GM23338 (cell line): ENCODE data around the gene CCDC85B. TPM values are rescaled to one million over a fixed set of nuclear protein-coding genes. Genes with fewer than 3 reads are reported as not detected.

ENCODE experiments used
- ATAC-seq: fragments of 200-7000 bp; cut with Tn5 transposase; 3 replicates; pipeline ENCODE4 v1.9.1; 2020
- DNase-seq: peaks from one replicate; pipeline ENCODE4 v3.0.0-alpha.2; 2015; ENCODE audit warnings: low spot score
- H2AFZ ChIP-seq: fragments of 200-600 bp; sonication (generic); 2 replicates; pipeline ENCODE4 v1.8.0; 2016; ENCODE audit warnings: antibody characterized with exemption, mild to moderate bottlenecking, moderate library complexity
- H3F3A ChIP-seq: fragments of 200-600 bp; sonication (generic); replicated peaks from 2 replicates; pipeline ENCODE4 v1.8.0; 2017; ENCODE audit warnings: antibody characterized with exemption, mixed run types, low read depth
- H3K27ac ChIP-seq: fragments of 200-600 bp; sonication (generic); 2 replicates; pipeline ENCODE4 v1.6.1; 2016; ENCODE audit warnings: low read depth
- H3K27me3 ChIP-seq: fragments of 200-600 bp; sonication (generic); 2 replicates; pipeline ENCODE4 v1.8.0; 2016; ENCODE audit warnings: mild to moderate bottlenecking, mixed run types, moderate library complexity; ENCODE audit not compliant: insufficient read depth
- H3K36me3 ChIP-seq: fragments of 200-600 bp; sonication (generic); 2 replicates; pipeline ENCODE4 v1.8.0; 2016; ENCODE audit warnings: mild to moderate bottlenecking; ENCODE audit not compliant: insufficient read depth
- H3K4me1 ChIP-seq: fragments of 200-600 bp; sonication (generic); 2 replicates; pipeline ENCODE4 v1.8.0; 2016; ENCODE audit warnings: mild to moderate bottlenecking, moderate library complexity; ENCODE audit not compliant: insufficient read depth
- H3K4me2 ChIP-seq: fragments of 200-600 bp; sonication (generic); 2 replicates; pipeline ENCODE4 v1.7.1; 2017; ENCODE audit warnings: mixed run types
- H3K4me3 ChIP-seq: fragments of 200-600 bp; sonication (generic); 2 replicates; pipeline ENCODE4 v1.6.1; 2016; ENCODE audit warnings: mixed run types
- H3K79me2 ChIP-seq: fragments of 200-600 bp; sonication (generic); replicated peaks from 2 replicates; pipeline ENCODE4 v1.8.0; 2017; ENCODE audit warnings: mild to moderate bottlenecking; ENCODE audit not compliant: insufficient read depth
- H3K9me2 ChIP-seq: fragments of 200-600 bp; sonication (generic); 2 replicates; pipeline ENCODE4 v1.8.0; 2017; ENCODE audit not compliant: insufficient read depth
- H4K20me1 ChIP-seq: fragments of 200-600 bp; sonication (generic); replicated peaks from 2 replicates; pipeline ENCODE4 v1.8.0; 2017; ENCODE audit warnings: mild to moderate bottlenecking; ENCODE audit not compliant: insufficient read depth
- H3K27ac Mint-ChIP-seq: 2 replicates; pipeline ENCODE4 v1.8.0; 2020; ENCODE audit warnings: inconsistent platforms, mild to moderate bottlenecking, moderate library complexity, mixed read lengths
- H3K27me3 Mint-ChIP-seq: 3 replicates; pipeline ENCODE4 v1.8.0; 2022; ENCODE audit warnings: low read depth, mild to moderate bottlenecking, moderate library complexity, mixed read lengths, inconsistent platforms; ENCODE audit not compliant: insufficient read depth, poor library complexity
- H3K36me3 Mint-ChIP-seq: 3 replicates; pipeline ENCODE4 v1.8.0; 2021; ENCODE audit warnings: low read depth, mild to moderate bottlenecking, inconsistent platforms, moderate library complexity, mixed read lengths
- H3K4me1 Mint-ChIP-seq: 3 replicates; pipeline ENCODE4 v1.8.0; 2020; ENCODE audit warnings: mild to moderate bottlenecking, inconsistent platforms, mixed read lengths
- H3K4me3 Mint-ChIP-seq: 3 replicates; pipeline ENCODE4 v1.8.0; 2021; ENCODE audit warnings: moderate library complexity, mild to moderate bottlenecking, inconsistent platforms, mixed read lengths
- H3K9me3 Mint-ChIP-seq: 3 replicates; pipeline ENCODE4 v1.8.0; 2020; ENCODE audit warnings: moderate library complexity, mild to moderate bottlenecking, inconsistent platforms, mixed read lengths
- CREB1 ChIP-seq: fragments of 250-450 bp; sonication (Bioruptor Pico); IDR thresholded peaks from 2 replicates; pipeline ENCODE4 v1.5.0; 2020; ENCODE audit warnings: low read depth, mild to moderate bottlenecking, moderate library complexity
- CTCF ChIP-seq, 2 experiments: fragments of 200-600 bp in 1 of 2; sonication (generic) in 1 of 2; conservative IDR thresholded peaks; 2 replicates each; pipeline versions ENCODE4 v1.5.1 to v1.6.1; 2016 to 2017; ENCODE audit warnings: antibody characterized with exemption in 2 of 2, low read depth in 2 of 2, mild to moderate bottlenecking in 2 of 2, moderate library complexity in 1 of 2
- EZH2 ChIP-seq: fragments of 200-600 bp; sonication (generic); IDR thresholded peaks from one replicate; pipeline ENCODE4 v1.8.0; 2017; ENCODE audit warnings: antibody characterized with exemption, mild to moderate bottlenecking, low read depth; ENCODE audit not compliant: unreplicated experiment
- EZH2phosphoT487 ChIP-seq: fragments of 200-600 bp; sonication (generic); IDR thresholded peaks from one replicate; pipeline ENCODE4 v1.8.1; 2018; ENCODE audit warnings: antibody characterized with exemption; ENCODE audit not compliant: unreplicated experiment
- JUNB ChIP-seq: IDR thresholded peaks from one replicate; pipeline ENCODE4 v1.6.1; 2016; ENCODE audit warnings: antibody characterized with exemption; ENCODE audit not compliant: unreplicated experiment
- NANOG ChIP-seq: IDR thresholded peaks from 2 replicates; pipeline ENCODE4 v1.6.1; 2016; ENCODE audit warnings: antibody characterized with exemption, borderline replicate concordance
- POLR2AphosphoS5 ChIP-seq: IDR thresholded peaks from 2 replicates; pipeline ENCODE4 v1.6.1; 2016; ENCODE audit warnings: antibody characterized with exemption, low read depth
- REST ChIP-seq: IDR thresholded peaks from one replicate; pipeline ENCODE4 v1.6.1; 2018; ENCODE audit warnings: antibody characterized with exemption; ENCODE audit not compliant: unreplicated experiment
- STAT1 ChIP-seq: IDR thresholded peaks from one replicate; pipeline ENCODE4 v1.6.1; 2016; ENCODE audit warnings: antibody characterized with exemption; ENCODE audit not compliant: unreplicated experiment
- ZNF114 ChIP-seq: fragments of 250-450 bp; sonication (Bioruptor Pico); IDR thresholded peaks from 2 replicates; pipeline ENCODE4 v1.5.0; 2020; ENCODE audit warnings: mild to moderate bottlenecking, moderate library complexity
- ZNF331 ChIP-seq: fragments of 250-450 bp; sonication (Bioruptor Pico); IDR thresholded peaks from 2 replicates; pipeline ENCODE4 v1.5.0; 2020; ENCODE audit warnings: low read depth, mild to moderate bottlenecking, moderate library complexity
- polyA plus RNA-seq: library from polyadenylated mRNA; unstranded; fragments of >200 nt; fragmentation: Nextera tagmentation; extraction: Ambion mirVana; gene quantifications from 2 replicates; pipeline ENCODE4 v1.2.1, GENCODE V29; 2016
- total RNA-seq: library from RNA; depleted of rRNA; stranded (reverse); fragments of >200 nt; shearing (Covaris generic); gene quantifications from 2 replicates; pipeline ENCODE4 v1.2.3, GENCODE V29; 2014
- TF ChIP-seq, protein P1 (sequence below): IDR thresholded peaks from 2 replicates; pipeline ENCODE4 v1.6.1; 2016; ENCODE audit warnings: antibody characterized with exemption
- TF ChIP-seq, protein P2 (sequence below): fragments of 250-450 bp; sonication (Bioruptor Pico); IDR thresholded peaks from 2 replicates; pipeline ENCODE4 v1.5.0; 2020; ENCODE audit warnings: mild to moderate bottlenecking, moderate library complexity

CCDC85B gene
- total and polyA plus RNA-seq, 2 experiments from 2014 or later, result 54.5 to 66.3 TPM

DNA sequence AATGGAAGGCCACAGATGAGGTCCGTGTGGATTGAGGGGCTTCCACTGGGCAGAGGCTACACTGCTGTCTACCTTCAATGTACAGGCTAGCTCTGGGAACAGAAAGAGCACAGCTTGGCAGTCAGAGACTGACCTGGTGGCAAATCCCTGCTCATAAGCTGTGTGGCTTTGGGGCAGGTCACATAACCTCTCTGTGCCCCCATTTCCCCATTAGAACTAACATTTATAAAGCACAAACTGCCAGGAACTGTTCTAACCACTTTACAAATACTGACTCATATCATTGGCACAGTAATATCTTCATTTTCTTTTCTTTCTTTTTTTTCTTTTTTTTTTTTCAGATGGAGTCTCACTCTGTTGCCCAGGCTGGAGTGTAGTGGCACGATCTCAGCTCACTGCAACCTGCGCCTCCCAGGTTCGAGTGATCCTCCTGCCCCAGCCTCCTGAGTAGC, 6.6 kb downstream of the CCDC85B start:
- peaks cover 2% of the 10 kb centered on the region; the same call in 1 of the 3 replicates for H3K9me3 Mint-ChIP-seq
- H3K36me3 ChIP-seq, result no peaks in the 10 kb centered on the region
- no peak overlapping the region for H2AFZ ChIP-seq
- peaks cover 16% of the 10 kb centered on the region for H3K4me1 ChIP-seq
- H3K36me3 Mint-ChIP-seq, result peaks cover 9% of the 10 kb centered on the region
- no peak overlapping the region for H3K4me2 ChIP-seq
- H3K27ac ChIP-seq, result no peak overlapping the region
- peaks cover 19% of the 10 kb centered on the region for H3K4me1 Mint-ChIP-seq
- peaks cover 22% of the 10 kb centered on the region for H3F3A ChIP-seq
- H3K27me3 Mint-ChIP-seq, result peaks cover 49% of the 10 kb centered on the region
- peaks cover 39% of the 10 kb centered on the region for H3K27me3 ChIP-seq
- no peaks in the 10 kb centered on the region for H3K9me2 ChIP-seq
- H3K4me3 Mint-ChIP-seq, result no peak overlapping the region
- H3K4me3 ChIP-seq, result no peak overlapping the region
- no peak overlapping the region for H3K27ac Mint-ChIP-seq
- ATAC-seq (no peak), DNase-seq (no peak)
- peaks cover 4% of the 10 kb centered on the region for H4K20me1 ChIP-seq
- H3K79me2 ChIP-seq, result peaks cover 1% of the 10 kb centered on the region
- no peak for TF ChIP-seq ZNF114 (CRISPR knock-in tag)
- TF ChIP-seq ZNF331, result no peak
- TF ChIP-seq REST, result no peak
- TF ChIP-seq CTCF (conservative IDR thresholded peaks at IDR 0.05; ENCODE audit: low read depth in 2 of 2), result no peak
- TF ChIP-seq CREB1 (CRISPR knock-in tag), result no peak
- TF ChIP-seq JUNB, result no peak
- TF ChIP-seq STAT1, result no peak
- no peak for TF ChIP-seq EZH2
- no peak for TF ChIP-seq NANOG
- TF ChIP-seq, protein P1, sequence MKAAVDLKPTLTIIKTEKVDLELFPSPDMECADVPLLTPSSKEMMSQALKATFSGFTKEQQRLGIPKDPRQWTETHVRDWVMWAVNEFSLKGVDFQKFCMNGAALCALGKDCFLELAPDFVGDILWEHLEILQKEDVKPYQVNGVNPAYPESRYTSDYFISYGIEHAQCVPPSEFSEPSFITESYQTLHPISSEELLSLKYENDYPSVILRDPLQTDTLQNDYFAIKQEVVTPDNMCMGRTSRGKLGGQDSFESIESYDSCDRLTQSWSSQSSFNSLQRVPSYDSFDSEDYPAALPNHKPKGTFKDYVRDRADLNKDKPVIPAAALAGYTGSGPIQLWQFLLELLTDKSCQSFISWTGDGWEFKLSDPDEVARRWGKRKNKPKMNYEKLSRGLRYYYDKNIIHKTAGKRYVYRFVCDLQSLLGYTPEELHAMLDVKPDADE, result no peak
- no peak for TF ChIP-seq EZH2phosphoT487
- no peak for TF ChIP-seq POLR2AphosphoS5
- TF ChIP-seq, protein P2, sequence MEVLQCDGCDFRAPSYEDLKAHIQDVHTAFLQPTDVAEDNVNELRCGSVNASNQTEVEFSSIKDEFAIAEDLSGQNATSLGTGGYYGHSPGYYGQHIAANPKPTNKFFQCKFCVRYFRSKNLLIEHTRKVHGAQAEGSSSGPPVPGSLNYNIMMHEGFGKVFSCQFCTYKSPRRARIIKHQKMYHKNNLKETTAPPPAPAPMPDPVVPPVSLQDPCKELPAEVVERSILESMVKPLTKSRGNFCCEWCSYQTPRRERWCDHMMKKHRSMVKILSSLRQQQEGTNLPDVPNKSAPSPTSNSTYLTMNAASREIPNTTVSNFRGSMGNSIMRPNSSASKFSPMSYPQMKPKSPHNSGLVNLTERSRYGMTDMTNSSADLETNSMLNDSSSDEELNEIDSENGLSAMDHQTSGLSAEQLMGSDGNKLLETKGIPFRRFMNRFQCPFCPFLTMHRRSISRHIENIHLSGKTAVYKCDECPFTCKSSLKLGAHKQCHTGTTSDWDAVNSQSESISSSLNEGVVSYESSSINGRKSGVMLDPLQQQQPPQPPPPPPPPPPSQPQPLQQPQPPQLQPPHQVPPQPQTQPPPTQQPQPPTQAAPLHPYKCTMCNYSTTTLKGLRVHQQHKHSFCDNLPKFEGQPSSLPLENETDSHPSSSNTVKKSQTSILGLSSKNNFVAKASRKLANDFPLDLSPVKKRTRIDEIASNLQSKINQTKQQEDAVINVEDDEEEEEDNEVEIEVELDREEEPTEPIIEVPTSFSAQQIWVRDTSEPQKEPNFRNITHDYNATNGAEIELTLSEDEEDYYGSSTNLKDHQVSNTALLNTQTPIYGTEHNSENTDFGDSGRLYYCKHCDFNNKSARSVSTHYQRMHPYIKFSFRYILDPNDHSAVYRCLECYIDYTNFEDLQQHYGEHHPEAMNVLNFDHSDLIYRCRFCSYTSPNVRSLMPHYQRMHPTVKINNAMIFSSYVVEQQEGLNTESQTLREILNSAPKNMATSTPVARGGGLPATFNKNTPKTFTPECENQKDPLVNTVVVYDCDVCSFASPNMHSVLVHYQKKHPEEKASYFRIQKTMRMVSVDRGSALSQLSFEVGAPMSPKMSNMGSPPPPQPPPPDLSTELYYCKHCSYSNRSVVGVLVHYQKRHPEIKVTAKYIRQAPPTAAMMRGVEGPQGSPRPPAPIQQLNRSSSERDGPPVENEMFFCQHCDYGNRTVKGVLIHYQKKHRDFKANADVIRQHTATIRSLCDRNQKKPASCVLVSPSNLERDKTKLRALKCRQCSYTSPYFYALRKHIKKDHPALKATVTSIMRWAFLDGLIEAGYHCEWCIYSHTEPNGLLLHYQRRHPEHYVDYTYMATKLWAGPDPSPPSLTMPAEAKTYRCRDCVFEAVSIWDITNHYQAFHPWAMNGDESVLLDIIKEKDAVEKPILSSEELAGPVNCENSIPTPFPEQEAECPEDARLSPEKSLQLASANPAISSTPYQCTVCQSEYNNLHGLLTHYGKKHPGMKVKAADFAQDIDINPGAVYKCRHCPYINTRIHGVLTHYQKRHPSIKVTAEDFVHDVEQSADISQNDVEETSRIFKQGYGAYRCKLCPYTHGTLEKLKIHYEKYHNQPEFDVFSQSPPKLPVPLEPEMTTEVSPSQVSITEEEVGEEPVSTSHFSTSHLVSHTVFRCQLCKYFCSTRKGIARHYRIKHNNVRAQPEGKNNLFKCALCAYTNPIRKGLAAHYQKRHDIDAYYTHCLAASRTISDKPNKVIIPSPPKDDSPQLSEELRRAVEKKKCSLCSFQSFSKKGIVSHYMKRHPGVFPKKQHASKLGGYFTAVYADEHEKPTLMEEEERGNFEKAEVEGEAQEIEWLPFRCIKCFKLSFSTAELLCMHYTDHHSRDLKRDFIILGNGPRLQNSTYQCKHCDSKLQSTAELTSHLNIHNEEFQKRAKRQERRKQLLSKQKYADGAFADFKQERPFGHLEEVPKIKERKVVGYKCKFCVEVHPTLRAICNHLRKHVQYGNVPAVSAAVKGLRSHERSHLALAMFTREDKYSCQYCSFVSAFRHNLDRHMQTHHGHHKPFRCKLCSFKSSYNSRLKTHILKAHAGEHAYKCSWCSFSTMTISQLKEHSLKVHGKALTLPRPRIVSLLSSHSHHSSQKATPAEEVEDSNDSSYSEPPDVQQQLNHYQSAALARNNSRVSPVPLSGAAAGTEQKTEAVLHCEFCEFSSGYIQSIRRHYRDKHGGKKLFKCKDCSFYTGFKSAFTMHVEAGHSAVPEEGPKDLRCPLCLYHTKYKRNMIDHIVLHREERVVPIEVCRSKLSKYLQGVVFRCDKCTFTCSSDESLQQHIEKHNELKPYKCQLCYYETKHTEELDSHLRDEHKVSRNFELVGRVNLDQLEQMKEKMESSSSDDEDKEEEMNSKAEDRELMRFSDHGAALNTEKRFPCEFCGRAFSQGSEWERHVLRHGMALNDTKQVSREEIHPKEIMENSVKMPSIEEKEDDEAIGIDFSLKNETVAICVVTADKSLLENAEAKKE (CRISPR knock-in tag), result no peak
